H1 (cell line): Measurements from ENCODE around the gene YPEL4. TPM values are rescaled to one million over a fixed set of nuclear protein-coding genes. Genes with fewer than 3 reads are reported as not detected.

Experiments used
- CTCF ChIA-PET: fragments of 300-600 bp; sonication (Branson Sonifier 250); formaldehyde crosslinking; loops from one replicate; lab custom pipeline; 2021; ENCODE audit not compliant: partially characterized antibody; lab: Charles Lee
- POLR2A ChIA-PET: fragments of 300-600 bp; sonication (Branson Sonifier 250); formaldehyde crosslinking; loops from one replicate; lab custom pipeline; 2021; ENCODE audit warnings: inconsistent platforms; ENCODE audit not compliant: partially characterized antibody; lab: Charles Lee
- DNase-seq, 2 experiments: peaks; one replicate each; pipeline versions ENCODE4 v3.0.0 to v3.0.0-alpha.2; 2010 to 2022; ENCODE audit warnings: low spot score in 2 of 2, low read depth in 1 of 2, mixed read lengths in 1 of 2
- FAIRE-seq: peaks from 2 replicates; lab custom pipeline; 2011; peaks lifted over from hg19 to GRCh38; lab: Jason Lieb, UNC
- H2AFZ ChIP-seq: 2 replicates; pipeline ENCODE4 v1.8.1; 2012; ENCODE audit warnings: low read length, inconsistent platforms
- H2AK5ac ChIP-seq: 2 replicates; pipeline ENCODE4 v1.6.1; 2013; ENCODE audit warnings: low read depth, low read length
- H2BK120ac ChIP-seq: replicated peaks from 2 replicates; pipeline ENCODE3; 2013; ENCODE audit warnings: low read depth, low read length, inconsistent platforms
- H2BK12ac ChIP-seq: 2 replicates; pipeline ENCODE4 v1.6.1; 2013; ENCODE audit warnings: low read depth, low read length
- H2BK15ac ChIP-seq: 2 replicates; pipeline ENCODE4 v1.6.1; 2013; ENCODE audit warnings: low read length
- H2BK20ac ChIP-seq: 2 replicates; pipeline ENCODE4 v1.6.1; 2013; ENCODE audit warnings: low read length
- H2BK5ac ChIP-seq: 2 replicates; pipeline ENCODE4 v1.6.1; 2013; ENCODE audit warnings: low read depth, low read length
- H3K14ac ChIP-seq: 2 replicates; pipeline ENCODE4 v1.6.1; 2013; ENCODE audit warnings: inconsistent platforms; ENCODE audit not compliant: insufficient read length
- H3K18ac ChIP-seq: 2 replicates; pipeline ENCODE4 v1.6.1; 2013; ENCODE audit warnings: low read length; ENCODE audit errors: extremely low read depth
- H3K23ac ChIP-seq: 2 replicates; pipeline ENCODE4 v1.6.1; 2013; ENCODE audit warnings: inconsistent platforms; ENCODE audit not compliant: insufficient read length
- H3K23me2 ChIP-seq: 2 replicates; pipeline ENCODE4 v1.6.1; 2013; ENCODE audit warnings: low read depth, low read length
- H3K27ac ChIP-seq: 2 replicates; pipeline ENCODE4 v1.6.1; 2011; ENCODE audit warnings: low read depth, low read length, inconsistent platforms
- H3K27me3 ChIP-seq, 4 experiments: replicated peaks in 1 of 4; 1 replicate in 1 of 4; 2 replicates in 3 of 4; pipeline versions ENCODE4 v1.6.1 to v1.8.1; 2011 to 2013; ENCODE audit warnings: low read length in 3 of 4, mild to moderate bottlenecking in 3 of 4, inconsistent platforms in 2 of 4, mixed read lengths in 2 of 4, moderate library complexity in 1 of 4; ENCODE audit not compliant: control insufficient read depth in 3 of 4, insufficient read depth in 3 of 4; ENCODE audit errors: extremely low read depth in 1 of 4
- H3K36me3 ChIP-seq, 4 experiments: 2 replicates each; pipeline versions ENCODE4 v1.6.1 to v1.8.1; 2011 to 2013; ENCODE audit warnings: mild to moderate bottlenecking in 4 of 4, low read length in 3 of 4, moderate library complexity in 2 of 4, control low read depth in 1 of 4, inconsistent platforms in 1 of 4; ENCODE audit not compliant: insufficient read depth in 4 of 4, control insufficient read depth in 2 of 4
- H3K4ac ChIP-seq: replicated peaks from 2 replicates; pipeline ENCODE3; 2013; ENCODE audit warnings: low read length, low read depth, mixed read lengths, inconsistent platforms; ENCODE audit not compliant: insufficient read length
- H3K4me1 ChIP-seq, 4 experiments: replicated peaks in 1 of 4; 1 replicate in 1 of 4; 2 replicates in 3 of 4; pipeline versions ENCODE4 v1.6.1 to v1.8.1; 2011 to 2013; ENCODE audit warnings: low read length in 3 of 4, inconsistent platforms in 2 of 4, mixed read lengths in 1 of 4; ENCODE audit not compliant: insufficient read depth in 4 of 4, control insufficient read depth in 3 of 4
- H3K4me2 ChIP-seq, 2 experiments: 2 replicates each; pipeline versions ENCODE4 v1.6.1 to v1.8.1; 2011 to 2013; ENCODE audit warnings: low read depth in 2 of 2, low read length in 2 of 2, control low read depth in 1 of 2, inconsistent platforms in 1 of 2, mild to moderate bottlenecking in 1 of 2; ENCODE audit not compliant: insufficient read depth in 1 of 2
- H3K4me3 ChIP-seq, 4 experiments: fragments of 200-600, 300-600 bp in 1 of 4; sonication (generic), shearing (Covaris generic), sonication (Bioruptor Twin) in 1 of 4; 2 replicates each; pipeline versions ENCODE4 v1.5.1 to v1.8.1; 2011 to 2016; ENCODE audit warnings: low read length in 4 of 4, low read depth in 3 of 4, control low read depth in 2 of 4, inconsistent platforms in 2 of 4, mild to moderate bottlenecking in 2 of 4, mixed read lengths in 1 of 4, moderate library complexity in 1 of 4; ENCODE audit not compliant: insufficient read depth in 2 of 4; ENCODE audit errors: extremely low read depth in 1 of 4
- H3K56ac ChIP-seq: replicated peaks from 2 replicates; pipeline ENCODE3; 2013; ENCODE audit warnings: low read depth, mild to moderate bottlenecking, mixed read lengths, low read length, inconsistent platforms; ENCODE audit not compliant: insufficient read length
- H3K79me1 ChIP-seq: 2 replicates; pipeline ENCODE4 v1.6.1; 2013; ENCODE audit warnings: low read depth, low read length, control low read depth
- H3K79me2 ChIP-seq, 2 experiments: 2 replicates each; pipeline versions ENCODE4 v1.6.1 to v1.8.1; 2012 to 2013; ENCODE audit warnings: low read length in 2 of 2, mild to moderate bottlenecking in 2 of 2, inconsistent platforms in 1 of 2; ENCODE audit not compliant: insufficient read depth in 2 of 2, control insufficient read depth in 1 of 2
- H3K9ac ChIP-seq, 4 experiments: replicated peaks in 1 of 4; 1 replicate in 1 of 4; 2 replicates in 3 of 4; pipeline versions ENCODE4 v1.6.1 to v1.8.1; 2011 to 2013; ENCODE audit warnings: low read depth in 3 of 4, low read length in 3 of 4, control low read depth in 2 of 4, mild to moderate bottlenecking in 2 of 4, moderate library complexity in 2 of 4, inconsistent platforms in 1 of 4; ENCODE audit errors: extremely low read depth in 1 of 4
- H3K9me3 ChIP-seq, 2 experiments: 2 replicates each; pipeline versions ENCODE4 v1.6.1 to v1.8.1; 2012 to 2013; ENCODE audit warnings: mild to moderate bottlenecking in 2 of 2, moderate library complexity in 2 of 2, control low read depth in 1 of 2, inconsistent platforms in 1 of 2, low read depth in 1 of 2, low read length in 1 of 2, mixed read lengths in 1 of 2; ENCODE audit not compliant: insufficient read depth in 2 of 2
- H4K20me1 ChIP-seq, 2 experiments: replicated peaks in 1 of 2; 2 replicates each; pipeline versions ENCODE3 to v1.8.1; 2011 to 2013; ENCODE audit warnings: inconsistent platforms in 2 of 2, low read length in 2 of 2, mild to moderate bottlenecking in 1 of 2; ENCODE audit not compliant: insufficient read depth in 2 of 2, control insufficient read depth in 1 of 2
- H4K5ac ChIP-seq: 2 replicates; pipeline ENCODE4 v1.6.1; 2013; ENCODE audit warnings: low read length, low read depth, mixed read lengths, inconsistent platforms; ENCODE audit not compliant: insufficient read length
- H4K8ac ChIP-seq: 2 replicates; pipeline ENCODE4 v1.8.0; 2013; ENCODE audit warnings: mild to moderate bottlenecking, moderate library complexity, low read length, inconsistent platforms; ENCODE audit not compliant: insufficient read depth; ENCODE audit errors: extremely low read depth
- H4K91ac ChIP-seq: replicated peaks from 2 replicates; pipeline ENCODE3; 2013; ENCODE audit warnings: low read length, mixed read lengths, inconsistent platforms; ENCODE audit not compliant: insufficient read length
- ASH2L ChIP-seq: fragments of 200-600, 300-600 bp; sonication (generic); IDR thresholded peaks from one replicate; pipeline ENCODE4 v1.7.1; 2017; ENCODE audit warnings: low read length
- ATF2 ChIP-seq: IDR thresholded peaks from 2 replicates; pipeline ENCODE4 v1.6.1; 2012; ENCODE audit warnings: low read length, inconsistent platforms
- ATF3 ChIP-seq: IDR thresholded peaks from 2 replicates; pipeline ENCODE4 v1.6.1; 2011; ENCODE audit warnings: low read depth, mild to moderate bottlenecking, low read length; ENCODE audit not compliant: insufficient read depth
- EP300 ChIP-seq, 2 experiments: IDR thresholded peaks; 1 replicate in 1 of 2; 2 replicates in 1 of 2; pipeline ENCODE4 v1.6.1; 2011 to 2012; ENCODE audit warnings: low read depth in 2 of 2, low read length in 2 of 2, mild to moderate bottlenecking in 2 of 2, borderline replicate concordance in 1 of 2, inconsistent platforms in 1 of 2, moderate library complexity in 1 of 2
- JUN ChIP-seq: IDR thresholded peaks from 2 replicates; pipeline ENCODE4 v1.6.1; 2011; ENCODE audit warnings: low read depth, mild to moderate bottlenecking, improper control_type of control experiment, low read length
- MAFK ChIP-seq: IDR thresholded peaks from 2 replicates; pipeline ENCODE4 v1.6.1; 2012; ENCODE audit warnings: low read depth, mild to moderate bottlenecking, improper control_type of control experiment, low read length
- POLR2AphosphoS5 ChIP-seq: IDR thresholded peaks from 2 replicates; pipeline ENCODE4 v1.6.1; 2011; ENCODE audit warnings: low read depth, low read length
- RNF2 ChIP-seq: fragments of 200-900, 300-1000 bp; sonication (generic); IDR thresholded peaks from 2 replicates; pipeline ENCODE4 v1.7.1; 2016; ENCODE audit warnings: borderline replicate concordance, low read depth, mild to moderate bottlenecking, antibody characterized with exemption, low read length; ENCODE audit not compliant: poor library complexity, severe bottlenecking; ENCODE audit errors: missing control alignments
- SIN3A ChIP-seq, 2 experiments: IDR thresholded peaks in 1 of 2; conservative IDR thresholded peaks in 1 of 2; 2 replicates each; pipeline ENCODE4 v1.6.1; 2011 to 2012; ENCODE audit warnings: low read length in 2 of 2, improper control_type of control experiment in 1 of 2, low read depth in 1 of 2, mild to moderate bottlenecking in 1 of 2
- SP2 ChIP-seq: IDR thresholded peaks from 2 replicates; pipeline ENCODE4 v1.6.1; 2012; ENCODE audit warnings: mild to moderate bottlenecking, low read length, inconsistent platforms
- WGBS, 2 experiments: shearing (Covaris generic) in 1 of 2; methylation state at CpG; one replicate each; pipeline versions ENCODE4 v1.1.6 to v1.1.7; 2013 to 2015; ENCODE audit warnings: low lambda C conversion rate in 2 of 2, mixed read lengths in 2 of 2, inconsistent platforms in 1 of 2, low coverage in 1 of 2, missing lambda C conversion rate in 1 of 2; ENCODE audit not compliant: insufficient replicate concordance in 2 of 2, insufficient coverage in 1 of 2, insufficient read length in 1 of 2; ENCODE audit errors: extremely low coverage in 1 of 2, missing lambda C conversion rate in 1 of 2; 5-methylcytosine and 5-hydroxymethylcytosine counted together
- polyA plus RNA-seq, 7 experiments: library from polyadenylated mRNA; depleted of rRNA in 3 of 7; stranded (reverse) in 5 of 7; unstranded in 2 of 7; fragments of >200 nt in 5 of 7; fragments of 200-250 nt in 2 of 7; gene quantifications; 1 replicate in 5 of 7; 2 replicates in 1 of 7; 4 replicates in 1 of 7; pipeline versions ENCODE4 v1.2.1 to v1.2.3, GENCODE V29; 2011 to 2013; ENCODE audit warnings: missing spikeins in 2 of 7, mixed read lengths in 2 of 7
- total RNA-seq: library from RNA; stranded (reverse); fragmentation: NEBNext Ultra II Directional; extraction: Animal tissue kit (Norgen Biotek cat#: 25700); gene quantifications from 2 replicates; pipeline ENCODE4 v1.2.1, GENCODE V29; 2021

YPEL4 gene
- total and polyA plus RNA-seq, 2 of the 8 experiments (the other 6 are each of a cell fraction or from before 2014, with no cell fraction given) = 0.13 to 0.38 TPM

- H2BK20ac ChIP-seq = no peak overlapping the region
- CTCF ChIA-PET = interaction anchor here (0.7 to 1.7 kb wide), 7 partner anchors 8 to 244 kb away, joined by 3 to 6 read pairs (median 3); no protein-coding TSS in a partner anchor
- TF ChIP-seq EP300 (IDR thresholded peaks at IDR 0.05; ENCODE audit: borderline replicate concordance in 1 of 2, low read depth in 2 of 2, low read length in 2 of 2) (no peak), ATF3 (no peak), ATF2 (no peak), JUN (no peak), SP2 (no peak), RNF2 (no peak), ASH2L (no peak), MAFK (no peak), SIN3A (conservative IDR thresholded peaks at IDR 0.05 in 1 of 2, IDR thresholded peaks at IDR 0.05 in 1 of 2; ENCODE audit: low read depth in 1 of 2, low read length in 2 of 2) (no peak), POLR2AphosphoS5 (no peak)
Measured at GRCh38 chr11:57698843-57699365, 49.2 kb upstream of the YPEL4 start.

More at GRCh38 chr11:57698843-57699365, 49.2 kb upstream of the YPEL4 start:
- Histone ChIP-seq H3K56ac (no peak overlapping the region), H3K18ac (no peak overlapping the region), H2BK120ac (no peak overlapping the region), H2AFZ (no peak overlapping the region), H3K4me2 (no peak overlapping the region), H4K8ac (peak overlapping the region; percentile 48; the same call in 1 of the 2 replicates), H3K4ac (no peak overlapping the region), H2BK12ac (no peak overlapping the region), H3K36me3 (peaks cover 21 to 71% (median 54%) of the 10 kb centered on the region in 4 experiments), H3K4me3 (no peak overlapping the region), H3K79me1 (no peaks in the 10 kb centered on the region), H3K9ac (no peak overlapping the region), H3K14ac (no peak overlapping the region), H2BK5ac (no peak overlapping the region), H3K23ac (no peak overlapping the region), H4K20me1 (no peaks in the 10 kb centered on the region), H3K23me2 (no peaks in the 10 kb centered on the region; the same call in 1 of the 2 replicates), H4K5ac (no peak overlapping the region), H3K79me2 (no peaks in the 10 kb centered on the region), H3K27ac (no peak overlapping the region), H4K91ac (no peak overlapping the region), H3K27me3 (no peaks in the 10 kb centered on the region), H3K4me1 (no peaks in the 10 kb centered on the region), H2AK5ac (no peak overlapping the region), H3K9me3 (no peaks in the 10 kb centered on the region), H2BK15ac (no peak overlapping the region)
- POLR2A ChIA-PET = interaction anchor here (1.0 to 3.6 kb wide), 5 partner anchors 8 to 43 kb away, joined by 3 to 13 read pairs (median 11); partner anchors contain the start of genes MED19 and SELENOH
- DNase-seq (no peak), FAIRE-seq (no peak)
- WGBS, 2 experiments = 86% methylated on average over 17 of the region's 18 CpGs; no CpG with 5 or more reads in 1 of the 2 experiments
